Upper lobe of left lung (tissue), 4 donors: ENCODE results near the gene CD274.

Source experiments
- CTCF ChIP-seq, 6 experiments: fragments of 450-650 bp in 4 of 6; fragments of 200-600 bp in 2 of 6; sonication (generic) in 2 of 6; IDR thresholded peaks; one replicate each; pipeline ENCODE4 v1.5.1; 2016 to 2019; ENCODE audit warnings: antibody characterized with exemption in 6 of 6
- POLR2A ChIP-seq, 4 donors: fragments of 450-650 bp; IDR thresholded peaks; one replicate each; pipeline ENCODE4 v1.5.1; 2016 to 2017; ENCODE audit warnings: antibody characterized with exemption in 4 of 4, mild to moderate bottlenecking in 2 of 4

GRCh38 chr9:5466766-5467165, 16.4 kb downstream of the CD274 start:
- no peak for TF ChIP-seq CTCF (IDR thresholded peaks at IDR 0.05)
- no peak for TF ChIP-seq POLR2A (IDR thresholded peaks at IDR 0.05)
